HG02610 (cell line): ENCODE data around the gene ELOVL3.
"Not testable (repeated sequence)": the region's sequence is repeated elsewhere in the genome, so short reads cannot be mapped to it uniquely, and the experiment has no call there.

Experiments used
- ATAC-seq: cut with Tn5 transposase; IDR thresholded peaks from one replicate; pipeline ENCODE4 v1.9.1; 2021; ENCODE audit warnings: mild to moderate bottlenecking, moderate library complexity; ENCODE audit not compliant: unreplicated experiment

Gene ELOVL3

GRCh38 chr10:102247734-102248133 is 21.6 kb downstream of the ELOVL3 start:
- ATAC-seq = no peak

- not testable (repeated sequence) for ATAC-seq
These were observed 26.4 kb downstream of the ELOVL3 start for GRCh38 chr10:102252508-102252907.

- ATAC-seq = no peak
These were observed 28.3 kb downstream of the ELOVL3 start for GRCh38 chr10:102254426-102254825.

GRCh38 chr10:102255404-102255803 is 29.3 kb downstream of the ELOVL3 start:
- no peak for ATAC-seq

- no peak for ATAC-seq
These were observed 35.1 kb downstream of the ELOVL3 start for GRCh38 chr10:102261196-102261595.

- no peak for ATAC-seq
These were observed 35.7 kb downstream of the ELOVL3 start for GRCh38 chr10:102261842-102262241.

GRCh38 chr10:102262744-102263370 is 36.8 kb downstream of the ELOVL3 start:
- ATAC-seq = no peak

GRCh38 chr10:102264371-102264770 is 38.3 kb downstream of the ELOVL3 start:
- ATAC-seq = no peak

- no peak for ATAC-seq
These were observed 40.6 kb downstream of the ELOVL3 start for GRCh38 chr10:102266670-102267069.

- no peak for ATAC-seq
These were observed 41.6 kb downstream of the ELOVL3 start for GRCh38 chr10:102267748-102268147.

GRCh38 chr10:102268375-102268888 is 42.3 kb downstream of the ELOVL3 start:
- ATAC-seq = no peak

GRCh38 chr10:102269017-102269416 is 42.9 kb downstream of the ELOVL3 start:
- ATAC-seq = no peak

- no peak for ATAC-seq
These were observed 48.0 kb downstream of the ELOVL3 start for GRCh38 chr10:102274062-102274461.

- no peak for ATAC-seq
These were observed 49.2 kb downstream of the ELOVL3 start for GRCh38 chr10:102275343-102275742.

GRCh38 chr10:102279104-102279503 is 53.0 kb downstream of the ELOVL3 start:
- ATAC-seq = no peak
